ENCODE measurements around the gene C2orf68.

Gene C2orf68

DNA sequence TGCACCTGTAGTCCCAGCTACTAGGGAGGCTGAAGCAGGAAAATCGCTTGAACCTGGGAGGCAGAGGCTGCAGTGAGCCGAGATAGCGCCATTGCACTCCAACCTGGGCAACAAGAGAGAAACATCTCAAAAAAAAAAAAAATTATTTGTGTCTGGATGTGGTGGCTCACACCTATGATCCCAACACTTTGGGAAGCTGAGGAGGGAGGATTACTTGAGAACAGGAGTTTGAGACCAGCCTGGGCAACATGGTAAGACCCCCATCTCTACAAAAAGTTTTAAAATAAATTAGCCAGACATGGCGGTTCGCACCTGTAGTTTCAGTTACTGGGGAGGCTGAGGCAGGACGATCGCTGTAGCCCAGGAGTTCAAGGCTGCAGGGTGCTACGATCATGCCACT, 36.1 kb downstream of the C2orf68 start:
- H3K79me2 ChIP-seq (ENCODE audit: insufficient read depth, low read length), result no peaks in the 10 kb centered on the region
- H3K4me3 ChIP-seq (ENCODE audit: low read depth in 1 of 2, low read length in 2 of 2), result no peak overlapping the region
- no peaks in the 10 kb centered on the region for H4K20me1 ChIP-seq (ENCODE audit: insufficient read depth, low read length)
- no peaks in the 10 kb centered on the region for H3K4me1 ChIP-seq (ENCODE audit: insufficient read depth, low read length)
- no peak overlapping the region for H3K4me2 ChIP-seq (ENCODE audit: insufficient read depth, low read length)
- TF ChIP-seq EZH2 (IDR thresholded peaks at IDR 0.05; ENCODE audit: borderline replicate concordance, low read depth, low read length, severe bottlenecking), result no peak
- TF ChIP-seq, protein P1, sequence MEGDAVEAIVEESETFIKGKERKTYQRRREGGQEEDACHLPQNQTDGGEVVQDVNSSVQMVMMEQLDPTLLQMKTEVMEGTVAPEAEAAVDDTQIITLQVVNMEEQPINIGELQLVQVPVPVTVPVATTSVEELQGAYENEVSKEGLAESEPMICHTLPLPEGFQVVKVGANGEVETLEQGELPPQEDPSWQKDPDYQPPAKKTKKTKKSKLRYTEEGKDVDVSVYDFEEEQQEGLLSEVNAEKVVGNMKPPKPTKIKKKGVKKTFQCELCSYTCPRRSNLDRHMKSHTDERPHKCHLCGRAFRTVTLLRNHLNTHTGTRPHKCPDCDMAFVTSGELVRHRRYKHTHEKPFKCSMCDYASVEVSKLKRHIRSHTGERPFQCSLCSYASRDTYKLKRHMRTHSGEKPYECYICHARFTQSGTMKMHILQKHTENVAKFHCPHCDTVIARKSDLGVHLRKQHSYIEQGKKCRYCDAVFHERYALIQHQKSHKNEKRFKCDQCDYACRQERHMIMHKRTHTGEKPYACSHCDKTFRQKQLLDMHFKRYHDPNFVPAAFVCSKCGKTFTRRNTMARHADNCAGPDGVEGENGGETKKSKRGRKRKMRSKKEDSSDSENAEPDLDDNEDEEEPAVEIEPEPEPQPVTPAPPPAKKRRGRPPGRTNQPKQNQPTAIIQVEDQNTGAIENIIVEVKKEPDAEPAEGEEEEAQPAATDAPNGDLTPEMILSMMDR (IDR thresholded peaks at IDR 0.05; ENCODE audit: borderline replicate concordance, extremely low read depth, low read length, poor library complexity, severe bottlenecking), result no peak
- no peak for DNase-seq
- no peak overlapping the region for H3K9ac ChIP-seq (ENCODE audit: low read depth, low read length)
- H2AFZ ChIP-seq (ENCODE audit: low read depth, low read length), result no peak overlapping the region
- peaks cover 28% of the 10 kb centered on the region for H3K27me3 ChIP-seq (ENCODE audit: insufficient read depth, low read length, poor library complexity)
- no peaks in the 10 kb centered on the region for H3K9me3 ChIP-seq (ENCODE audit: insufficient read depth, low read length, severe bottlenecking)
- no peaks in the 10 kb centered on the region for H3K36me3 ChIP-seq (ENCODE audit: insufficient read depth, low read length)
- H3K27ac ChIP-seq (ENCODE audit: low read length), result no peak overlapping the region
- no peak for ATAC-seq (ENCODE audit: insufficient read depth, low read depth)

DNA sequence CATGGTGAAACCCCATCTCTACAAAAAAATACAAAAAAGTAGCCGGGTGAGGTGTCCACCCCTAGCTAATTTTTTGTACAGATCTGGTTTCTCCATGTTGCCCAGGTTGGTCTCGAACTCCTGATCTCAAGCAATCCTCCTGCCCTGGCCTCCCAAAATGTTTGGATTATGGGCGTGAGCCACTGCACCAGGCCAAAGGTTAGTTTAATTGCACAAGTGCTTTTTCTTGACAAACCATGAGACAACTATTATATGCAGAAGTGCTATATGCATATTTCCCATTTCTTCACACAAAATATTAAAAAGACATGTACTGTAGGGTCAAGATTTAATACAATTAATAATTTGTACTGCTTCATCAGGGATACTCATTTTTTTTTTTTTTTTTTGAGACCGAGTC, 45.6 kb downstream of the C2orf68 start:
- H3K4me2 ChIP-seq (ENCODE audit: insufficient read depth, low read length), result no peak overlapping the region
- H3K27me3 ChIP-seq (ENCODE audit: insufficient read depth, low read length, poor library complexity), result peaks cover 11% of the 10 kb centered on the region
- H3K4me1 ChIP-seq (ENCODE audit: insufficient read depth, low read length), result peaks cover 13% of the 10 kb centered on the region
- no peak for ATAC-seq (ENCODE audit: insufficient read depth, low read depth)
- H3K79me2 ChIP-seq (ENCODE audit: insufficient read depth, low read length), result peaks cover 5% of the 10 kb centered on the region; the same call in 1 of the 2 replicates
- H3K9me3 ChIP-seq (ENCODE audit: insufficient read depth, low read length, severe bottlenecking), result no peaks in the 10 kb centered on the region
- no peak overlapping the region for H2AFZ ChIP-seq (ENCODE audit: low read depth, low read length)
- TF ChIP-seq, protein P1 (IDR thresholded peaks at IDR 0.05; ENCODE audit: borderline replicate concordance, extremely low read depth, low read length, poor library complexity, severe bottlenecking), result no peak
- TF ChIP-seq EZH2 (IDR thresholded peaks at IDR 0.05; ENCODE audit: borderline replicate concordance, low read depth, low read length, severe bottlenecking), result no peak
- H4K20me1 ChIP-seq (ENCODE audit: insufficient read depth, low read length), result no peaks in the 10 kb centered on the region
- H3K9ac ChIP-seq (ENCODE audit: low read depth, low read length), result no peak overlapping the region
- H3K4me3 ChIP-seq (ENCODE audit: low read depth in 1 of 2, low read length in 2 of 2), result no peak overlapping the region
- DNase-seq, result no peak
- no peaks in the 10 kb centered on the region for H3K36me3 ChIP-seq (ENCODE audit: insufficient read depth, low read length)
- H3K27ac ChIP-seq (ENCODE audit: low read length), result no peak overlapping the region

DNA sequence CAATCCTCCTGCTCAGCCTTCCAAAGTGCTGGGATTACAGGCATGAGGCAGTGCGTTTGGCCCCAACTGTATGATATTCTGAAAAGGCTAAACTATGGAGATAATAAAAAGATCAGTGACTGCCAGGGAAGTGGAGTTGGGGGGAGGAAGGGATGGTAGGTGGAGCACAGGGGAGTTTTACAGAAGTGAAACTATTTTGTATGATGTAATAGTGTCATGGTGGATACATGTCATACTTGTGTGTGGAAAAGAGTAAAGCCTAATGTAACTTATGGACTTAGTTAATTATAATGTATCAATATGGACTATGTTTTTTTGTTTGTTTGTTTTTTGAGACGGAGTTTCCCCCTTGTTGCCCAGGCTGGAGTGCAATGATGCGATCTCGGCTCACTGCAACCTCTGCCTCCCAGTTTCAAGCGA, 47.7 kb downstream of the C2orf68 start:
- Histone ChIP-seq H3K4me1 (ENCODE audit: insufficient read depth, low read length) (peaks cover 29% of the 10 kb centered on the region), H2AFZ (ENCODE audit: low read depth, low read length) (peak overlapping the region; percentile 61; the same call in 1 of the 2 replicates), H3K27me3 (ENCODE audit: insufficient read depth, low read length, poor library complexity) (no peaks in the 10 kb centered on the region), H3K27ac (ENCODE audit: low read length) (no peak overlapping the region), H3K4me2 (ENCODE audit: insufficient read depth, low read length) (no peak overlapping the region), H4K20me1 (ENCODE audit: insufficient read depth, low read length) (no peaks in the 10 kb centered on the region), H3K79me2 (ENCODE audit: insufficient read depth, low read length) (peaks cover 25% of the 10 kb centered on the region), H3K9me3 (ENCODE audit: insufficient read depth, low read length, severe bottlenecking) (no peaks in the 10 kb centered on the region), H3K4me3 (ENCODE audit: low read depth in 1 of 2, low read length in 2 of 2) (no peak overlapping the region), H3K36me3 (ENCODE audit: insufficient read depth, low read length) (peaks cover under 1% of the 10 kb centered on the region), H3K9ac (ENCODE audit: low read depth, low read length) (no peak overlapping the region)
- ATAC-seq (ENCODE audit: insufficient read depth, low read depth) (no peak), DNase-seq (no peak)
- TF ChIP-seq, protein P1 (IDR thresholded peaks at IDR 0.05; ENCODE audit: borderline replicate concordance, extremely low read depth, low read length, poor library complexity, severe bottlenecking), result no peak
- no peak for TF ChIP-seq EZH2 (IDR thresholded peaks at IDR 0.05; ENCODE audit: borderline replicate concordance, low read depth, low read length, severe bottlenecking)

Data from DND-41 (cell line).